GM12874 (cell line): Measurements from ENCODE around the gene NOX3.

Experiments used
- TF ChIP-seq, protein P1 (sequence below): IDR thresholded peaks from 2 replicates; pipeline ENCODE4 v1.5.1; 2011; ENCODE audit warnings: low read depth, mild to moderate bottlenecking, control low read depth, low read length, moderate library complexity; ENCODE audit not compliant: insufficient read depth

Gene NOX3

DNA sequence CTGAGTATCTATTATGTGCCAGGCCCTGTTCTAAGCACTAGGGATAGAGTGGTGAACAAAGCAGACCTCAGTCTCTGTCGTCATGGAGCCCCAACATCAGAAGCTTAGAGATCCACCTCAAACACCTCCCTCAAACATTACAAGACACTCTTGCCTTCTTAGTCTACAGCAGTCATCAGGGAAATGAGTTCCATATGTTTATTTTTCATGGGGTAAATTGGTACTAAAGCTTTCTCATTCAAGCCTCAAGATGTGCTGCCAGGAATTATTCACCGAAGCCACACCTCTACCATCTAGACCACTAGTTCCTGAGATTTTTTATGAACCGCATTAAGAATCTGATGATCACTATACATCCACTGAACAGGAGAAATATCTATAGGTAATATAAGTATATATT lies 82.4 kb downstream of the NOX3 start:
- TF ChIP-seq, protein P1, sequence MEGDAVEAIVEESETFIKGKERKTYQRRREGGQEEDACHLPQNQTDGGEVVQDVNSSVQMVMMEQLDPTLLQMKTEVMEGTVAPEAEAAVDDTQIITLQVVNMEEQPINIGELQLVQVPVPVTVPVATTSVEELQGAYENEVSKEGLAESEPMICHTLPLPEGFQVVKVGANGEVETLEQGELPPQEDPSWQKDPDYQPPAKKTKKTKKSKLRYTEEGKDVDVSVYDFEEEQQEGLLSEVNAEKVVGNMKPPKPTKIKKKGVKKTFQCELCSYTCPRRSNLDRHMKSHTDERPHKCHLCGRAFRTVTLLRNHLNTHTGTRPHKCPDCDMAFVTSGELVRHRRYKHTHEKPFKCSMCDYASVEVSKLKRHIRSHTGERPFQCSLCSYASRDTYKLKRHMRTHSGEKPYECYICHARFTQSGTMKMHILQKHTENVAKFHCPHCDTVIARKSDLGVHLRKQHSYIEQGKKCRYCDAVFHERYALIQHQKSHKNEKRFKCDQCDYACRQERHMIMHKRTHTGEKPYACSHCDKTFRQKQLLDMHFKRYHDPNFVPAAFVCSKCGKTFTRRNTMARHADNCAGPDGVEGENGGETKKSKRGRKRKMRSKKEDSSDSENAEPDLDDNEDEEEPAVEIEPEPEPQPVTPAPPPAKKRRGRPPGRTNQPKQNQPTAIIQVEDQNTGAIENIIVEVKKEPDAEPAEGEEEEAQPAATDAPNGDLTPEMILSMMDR = no peak

DNA sequence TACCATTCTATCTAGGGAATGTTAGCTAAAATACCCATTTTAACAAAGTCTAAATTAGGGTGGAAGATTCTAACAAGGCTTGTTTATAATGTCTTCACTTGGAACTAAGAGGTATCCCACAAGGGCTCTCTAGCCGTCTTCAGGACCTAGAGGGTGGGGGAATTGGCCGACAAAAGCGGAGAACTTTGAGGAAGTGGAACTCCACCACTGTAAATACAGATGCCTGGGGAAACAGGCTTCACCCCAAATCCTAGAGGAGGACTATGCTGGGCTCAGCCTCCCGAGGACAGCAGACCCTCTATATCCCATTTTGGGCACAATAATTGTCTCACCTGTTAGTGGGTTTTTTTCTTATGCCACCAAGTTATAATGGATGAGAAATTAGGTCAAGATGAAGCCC lies 83.4 kb downstream of the NOX3 start:
- TF ChIP-seq, protein P1 = no peak

DNA sequence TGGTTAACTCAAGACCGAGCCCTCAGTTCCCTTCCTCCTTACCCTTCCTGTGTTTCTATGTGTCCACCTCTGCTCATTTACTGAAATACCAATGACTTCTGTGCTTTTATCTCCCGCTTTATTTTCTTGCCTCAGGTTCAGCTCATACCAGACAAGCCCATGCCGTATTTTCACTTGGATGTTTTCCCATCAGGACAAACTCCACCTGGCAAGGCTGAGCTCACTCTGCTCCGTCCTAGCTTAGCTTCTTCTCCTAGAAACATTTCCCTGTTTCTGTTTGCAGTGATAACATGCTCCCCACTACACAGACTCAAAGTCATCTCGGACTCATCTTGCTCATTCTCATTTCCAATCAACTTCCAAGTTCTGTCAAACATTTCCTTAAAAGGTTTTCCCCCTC lies 84.4 kb downstream of the NOX3 start:
- TF ChIP-seq, protein P1 = no peak

GRCh38 chr6:155366325-155366724 lies 89.3 kb downstream of the NOX3 start:
- TF ChIP-seq, protein P1 = no peak

DNA sequence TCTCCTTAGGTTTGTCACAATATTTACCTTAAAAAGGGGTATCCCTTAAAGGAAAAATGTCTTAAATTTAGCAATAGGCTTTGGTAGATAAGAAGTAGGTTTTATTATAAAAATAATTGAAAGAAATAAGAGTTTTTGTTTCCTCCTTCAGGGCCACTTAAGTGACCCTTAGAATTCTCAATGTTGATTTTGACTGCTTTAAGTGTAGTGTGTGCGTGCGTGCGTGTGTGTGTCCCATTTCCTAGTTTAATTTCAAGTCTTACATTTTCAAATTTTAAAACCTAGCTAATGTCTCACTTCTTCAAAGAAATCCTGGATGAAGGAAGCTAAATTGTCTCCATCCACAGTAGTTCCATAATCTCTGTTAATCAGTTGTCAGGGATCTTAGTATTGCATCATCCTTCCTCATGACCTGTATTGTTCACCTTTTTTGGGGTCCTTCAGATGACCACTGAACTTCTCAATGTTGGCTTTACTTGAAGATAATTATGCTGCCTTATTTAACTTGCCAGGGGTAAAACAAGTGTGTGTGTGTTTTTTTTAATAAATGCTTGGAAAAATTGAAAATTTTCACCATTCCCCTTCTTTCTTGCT lies 90.7 kb downstream of the NOX3 start:
- TF ChIP-seq, protein P1 = no peak

- TF ChIP-seq, protein P1 = no peak
These were observed 101.5 kb downstream of the NOX3 start for GRCh38 chr6:155354167-155354566.

DNA sequence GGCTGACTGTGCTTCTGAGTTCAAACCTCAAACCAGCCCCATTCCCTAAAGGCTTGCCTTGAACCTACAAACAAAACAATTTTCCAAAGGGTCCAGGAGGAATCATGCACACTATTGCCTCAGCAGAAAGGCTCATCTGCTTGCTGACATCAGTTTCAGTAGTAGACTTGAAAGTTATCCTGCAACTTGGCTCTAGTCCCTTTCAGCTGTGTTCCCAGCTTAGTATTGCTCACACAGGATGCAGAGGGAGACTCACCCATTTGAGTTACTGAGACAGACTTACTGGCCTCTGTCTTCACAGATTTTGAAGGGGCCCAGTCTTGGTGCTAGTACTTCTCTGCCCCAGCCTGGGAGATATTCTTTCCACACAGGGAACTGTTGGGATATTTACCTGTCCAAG lies 102.8 kb downstream of the NOX3 start:
- TF ChIP-seq, protein P1 = no peak

DNA sequence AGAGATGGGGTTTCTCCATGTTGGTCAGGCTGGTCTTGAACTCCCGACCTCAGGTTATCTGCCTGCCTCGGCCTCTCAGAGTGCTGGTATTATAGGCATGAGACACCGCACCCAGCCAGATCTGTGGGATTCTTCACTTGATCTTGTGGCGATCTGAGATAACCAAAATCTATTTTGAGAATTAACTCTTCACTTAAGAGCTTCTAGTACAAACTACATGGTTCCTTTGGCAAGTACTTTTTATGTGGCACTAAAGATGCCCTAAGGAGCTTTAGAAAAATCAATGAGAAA lies 103.6 kb downstream of the NOX3 start:
- TF ChIP-seq, protein P1 = no peak
